HG02852 (cell line): ENCODE measurements around the gene GSDME.
A peak's percentile ranks its signal among the peaks of the same experiment; 100 is the strongest.
"Not testable (repeated sequence)": the region's sequence is repeated elsewhere in the genome, so short reads cannot be mapped to it uniquely, and the experiment has no call there.

Experiments used
- ATAC-seq: cut with Tn5 transposase; IDR thresholded peaks from one replicate; pipeline ENCODE4 v1.9.1; 2021; ENCODE audit warnings: mild to moderate bottlenecking, moderate library complexity; ENCODE audit not compliant: unreplicated experiment

The GSDME gene

DNA sequence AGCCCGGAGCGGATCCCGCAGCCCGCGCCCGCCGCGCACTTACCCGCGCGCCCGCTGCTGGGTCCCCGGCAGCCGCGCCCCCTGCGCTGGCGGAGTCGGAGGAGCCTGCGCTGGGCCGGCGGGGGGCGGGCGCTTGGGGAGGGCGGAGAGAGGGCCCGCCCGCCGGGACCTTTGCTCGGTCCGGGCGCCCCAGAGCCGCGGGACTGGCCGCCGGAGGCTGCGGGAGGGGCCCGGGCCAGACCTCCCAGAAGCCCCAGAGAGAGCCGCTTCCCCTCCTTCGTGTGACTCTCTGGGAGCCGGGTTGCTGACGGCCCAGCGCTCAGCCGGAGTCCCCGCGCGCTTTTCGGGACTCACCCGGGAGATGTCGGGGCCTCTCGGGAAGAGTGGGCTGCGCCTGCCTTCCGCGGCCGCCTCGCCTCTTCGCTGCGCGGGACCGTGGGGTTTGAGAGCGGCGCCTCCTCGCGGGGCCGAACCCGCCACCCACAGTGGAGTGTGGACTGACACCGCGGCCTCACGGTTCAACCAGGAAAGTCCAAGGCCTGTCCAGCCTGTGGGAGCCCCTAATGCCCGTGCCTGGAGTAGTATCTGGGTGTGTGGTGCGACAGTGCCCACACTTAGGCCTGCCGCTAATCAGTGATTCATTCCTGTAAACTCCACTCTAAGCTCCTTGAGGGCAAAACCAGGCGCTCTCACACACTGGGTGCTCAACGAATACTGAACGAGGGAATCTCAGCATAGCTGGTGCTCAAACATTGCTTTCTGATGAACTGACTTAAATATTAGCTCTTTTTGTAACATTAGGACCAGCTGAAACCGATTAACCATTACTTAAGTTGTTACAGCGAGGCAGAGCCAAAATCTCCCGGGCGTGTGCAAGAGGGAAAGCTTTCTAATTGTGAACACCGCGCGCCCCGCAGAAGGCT, at the start of gene GSDME:
GSDME (minus strand) TSS at position 112 of the 923 bp plus-strand sequence. CDS start 7,690 bp downstream, outside the sequence.
- peak; percentile 60 for ATAC-seq

GRCh38 chr7:24802300-24802699, 45.0 kb upstream of the GSDME start:
- no peak for ATAC-seq

GRCh38 chr7:24801883-24802282, 44.6 kb upstream of the GSDME start:
- ATAC-seq, result no peak

DNA sequence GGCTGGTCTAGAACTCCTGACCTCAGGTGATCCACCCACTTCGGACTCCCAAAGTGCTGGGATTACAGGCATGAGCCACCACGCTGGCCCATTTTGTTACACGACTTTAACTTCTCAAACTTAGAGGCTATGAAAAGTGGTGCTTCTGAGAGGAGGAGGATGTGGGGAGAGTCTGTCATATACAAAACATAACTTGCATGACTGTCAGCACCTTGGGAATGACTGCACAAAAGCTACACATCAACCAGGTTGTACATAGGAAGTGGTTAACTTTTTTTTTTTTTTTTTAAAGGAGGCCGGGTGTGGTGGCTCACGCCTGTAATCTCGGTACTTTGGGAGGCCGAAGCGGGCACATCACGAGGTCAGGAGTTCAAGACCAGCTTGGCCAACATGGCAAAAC, 43.4 kb upstream of the GSDME start:
- ATAC-seq, result no peak

GRCh38 chr7:24800073-24800472, 42.8 kb upstream of the GSDME start:
- no peak for ATAC-seq

- no peak for ATAC-seq
Measured at GRCh38 chr7:24799506-24799905, 42.2 kb upstream of the GSDME start.

DNA sequence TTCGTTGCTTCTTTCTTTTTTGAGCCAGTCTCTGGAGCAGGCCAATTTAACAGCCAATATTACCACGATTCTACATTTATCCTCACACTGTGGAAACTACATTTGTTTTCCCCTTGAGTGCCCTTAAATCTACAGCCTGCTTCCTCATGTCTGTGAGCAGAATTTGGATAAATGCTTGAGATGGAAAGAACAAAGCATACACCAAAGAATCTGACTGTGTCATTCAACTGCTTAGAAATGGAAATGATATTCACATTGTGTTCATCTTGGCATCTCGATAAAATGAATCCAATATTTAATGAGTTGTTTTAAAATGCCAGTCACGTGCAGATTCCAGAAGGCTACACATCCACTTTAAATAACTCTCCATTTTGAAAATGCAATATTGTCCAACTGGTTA, 41.0 kb upstream of the GSDME start:
- no peak for ATAC-seq

GRCh38 chr7:24797270-24797669, 40.0 kb upstream of the GSDME start:
- no peak for ATAC-seq

- ATAC-seq, result no peak
Measured at GRCh38 chr7:24795407-24795767, 38.1 kb upstream of the GSDME start.

DNA sequence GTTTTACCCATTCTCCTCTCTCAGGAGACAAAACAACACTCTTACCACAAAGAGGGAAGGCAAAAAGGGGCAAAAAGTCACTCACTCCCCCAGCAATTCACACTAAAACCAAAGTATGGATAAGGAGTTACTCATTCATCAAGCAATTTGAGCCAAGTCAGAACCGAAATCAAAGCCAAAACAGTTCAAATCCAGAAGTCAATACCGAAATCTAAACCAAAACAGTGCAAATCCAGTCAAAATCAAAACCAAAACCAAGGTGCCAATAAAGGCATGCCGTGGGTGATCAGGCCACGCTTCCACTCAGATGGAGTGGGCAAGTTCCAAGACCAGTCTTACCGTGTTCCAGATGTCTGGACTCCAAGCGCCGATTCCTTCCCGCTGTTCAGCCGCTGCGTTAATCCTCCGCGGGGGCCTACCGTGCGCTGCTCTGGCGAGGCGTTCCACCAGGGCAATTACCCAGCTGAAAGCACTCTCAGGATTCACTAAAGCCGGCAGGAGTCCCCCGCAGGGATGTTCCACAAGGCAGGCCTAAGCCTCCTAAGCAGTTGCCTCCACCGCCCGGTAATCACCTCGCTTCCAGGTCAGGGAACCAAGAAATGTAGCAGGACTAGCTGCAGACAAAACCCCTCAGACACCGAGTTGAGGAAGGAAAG, 37.6 kb upstream of the GSDME start:
- ATAC-seq, result not testable (repeated sequence)

GRCh38 chr7:24793982-24794648, 36.9 kb upstream of the GSDME start:
- no peak for ATAC-seq

DNA sequence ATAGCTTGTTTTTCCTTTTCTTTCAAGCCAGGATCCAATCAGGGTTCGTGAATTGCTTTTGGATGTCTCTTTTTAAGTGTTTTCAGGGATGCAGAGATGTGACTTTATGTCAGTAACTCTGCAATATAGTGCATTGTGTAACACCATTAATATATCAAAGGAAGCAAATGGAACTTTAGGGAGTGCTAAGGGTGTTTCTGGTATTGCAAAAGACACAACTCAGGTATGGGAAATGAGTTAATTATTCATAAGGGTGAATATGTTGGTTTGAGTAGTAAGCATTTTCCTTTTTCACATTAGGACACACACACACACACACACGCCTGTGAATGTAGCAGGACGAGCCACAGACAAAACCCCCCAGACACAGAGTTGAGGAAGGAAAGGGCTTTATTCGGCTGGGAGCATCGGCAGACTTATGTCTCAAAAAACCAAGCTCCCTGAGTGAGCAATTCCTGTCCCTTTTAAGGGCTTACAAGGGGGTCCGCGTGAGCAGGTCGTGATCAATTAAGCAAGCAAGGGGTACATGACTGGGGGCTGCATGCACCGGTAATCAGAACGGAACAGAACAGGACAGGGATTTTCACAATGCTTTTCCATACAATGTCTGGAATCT, 31.8 kb upstream of the GSDME start:
- ATAC-seq, result no peak

DNA sequence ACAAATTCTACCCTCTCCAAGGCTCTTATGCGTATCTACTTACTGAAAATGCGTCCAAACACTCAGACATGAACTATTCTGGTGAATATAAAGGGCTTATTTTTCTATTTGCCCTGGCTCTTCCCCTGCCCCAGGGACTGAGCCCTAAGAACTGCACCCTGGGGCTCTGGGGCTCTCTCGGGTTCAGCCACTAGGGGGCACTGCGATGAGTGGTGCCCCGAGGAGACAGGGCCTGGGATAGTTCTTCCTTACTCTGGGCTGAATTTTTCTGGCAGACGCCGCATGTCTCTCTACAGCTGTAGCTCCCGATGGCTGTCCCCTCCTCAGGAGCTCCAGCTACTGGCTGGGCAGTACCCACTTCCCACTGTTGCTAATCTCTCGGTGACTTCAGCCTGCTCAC, 30.8 kb upstream of the GSDME start:
- ATAC-seq, result no peak

- ATAC-seq, result no peak
Measured at GRCh38 chr7:24786941-24787340, 29.7 kb upstream of the GSDME start.

- no peak for ATAC-seq
Measured at GRCh38 chr7:24786306-24786705, 29.0 kb upstream of the GSDME start.

DNA sequence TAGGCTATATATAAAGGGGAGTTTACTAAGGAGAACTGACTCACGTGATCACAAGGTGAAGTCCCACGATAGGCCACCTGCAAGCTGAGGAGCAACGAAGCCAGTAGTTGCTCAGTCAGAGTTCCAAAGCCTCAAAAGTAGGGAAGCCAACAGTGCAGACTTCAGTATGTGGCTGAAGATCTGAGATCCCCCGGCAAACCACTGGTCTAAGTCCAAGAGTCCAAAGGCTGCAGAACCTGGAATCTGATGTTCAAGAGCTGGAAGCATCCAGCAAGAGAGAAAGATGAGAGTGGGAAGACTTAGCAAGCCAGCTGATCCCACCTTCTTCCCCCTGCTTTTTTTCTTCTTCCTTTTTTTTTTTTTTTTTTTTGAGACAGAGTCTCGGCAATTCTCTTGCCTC, 27.0 kb upstream of the GSDME start:
- ATAC-seq, result no peak

GRCh38 chr7:24783698-24784097, 26.4 kb upstream of the GSDME start:
- no peak for ATAC-seq

DNA sequence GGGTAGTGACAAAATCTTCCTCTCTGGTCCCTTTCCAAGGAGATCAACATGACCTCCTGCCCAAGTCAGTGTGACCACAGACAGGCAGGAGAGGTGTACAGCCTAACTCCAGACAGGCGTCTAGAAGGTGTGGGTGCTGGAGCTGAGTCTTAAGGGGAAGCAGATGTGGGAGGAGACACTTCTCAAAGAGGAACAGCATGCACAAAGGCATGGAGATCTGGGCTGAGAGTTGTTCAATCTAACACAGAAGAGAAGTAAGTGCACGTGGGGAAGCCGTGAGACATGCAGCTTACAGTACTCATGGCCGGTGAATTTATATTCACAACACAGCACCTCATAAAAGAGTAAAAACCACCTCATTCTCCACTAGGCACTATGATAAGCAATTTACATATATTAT, 23.8 kb upstream of the GSDME start:
- no peak for ATAC-seq

DNA sequence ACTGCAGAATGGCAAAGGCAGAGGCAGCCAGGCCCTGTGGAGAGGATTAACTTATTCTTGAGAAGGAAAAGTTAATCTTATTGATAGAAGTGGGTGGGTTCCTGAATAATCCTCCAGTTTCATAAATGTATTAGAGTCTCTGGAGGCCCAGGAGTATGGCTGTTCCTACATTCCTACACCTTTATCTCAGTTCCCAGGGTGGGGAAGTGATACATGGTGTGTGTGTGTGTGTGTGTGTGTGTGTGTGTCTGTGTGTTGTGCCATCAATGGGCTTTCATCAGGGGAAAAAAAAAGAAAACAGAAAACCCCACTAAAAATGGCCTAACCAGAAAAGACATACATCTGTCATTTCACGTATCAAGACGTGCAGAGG, 22.0 kb upstream of the GSDME start:
- no peak for ATAC-seq

- peak; percentile 69 for ATAC-seq
Measured at GRCh38 chr7:24778543-24779282, 21.4 kb upstream of the GSDME start.

DNA sequence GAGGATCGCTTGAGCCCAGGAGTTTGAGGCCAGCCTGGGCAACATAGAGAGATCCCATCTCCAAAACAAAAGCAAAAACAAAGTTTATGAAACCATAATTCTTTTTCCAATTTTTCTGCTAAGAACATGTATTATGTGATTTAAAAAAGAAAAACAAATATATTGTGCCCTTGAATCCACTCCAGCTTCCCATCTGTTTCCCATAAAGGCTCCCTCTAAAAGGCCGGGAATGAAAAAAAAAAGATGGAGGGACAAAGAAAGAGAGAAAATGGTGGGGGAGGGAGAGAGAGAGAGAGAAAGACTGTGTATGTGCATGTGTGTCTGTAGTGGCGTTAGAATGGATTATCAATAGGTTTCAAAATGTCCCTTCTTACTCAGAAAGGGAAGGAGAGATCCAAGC, 20.5 kb upstream of the GSDME start:
- no peak for ATAC-seq
